ENCODE data around the gene IGFBP2. TPM values are rescaled to one million over a fixed set of nuclear protein-coding genes. Genes with fewer than 3 reads are reported as not detected.

The IGFBP2 gene
- total and polyA plus RNA-seq, 2 of the 4 experiments (the other 2 are of a cell fraction): 33.5 to 236 TPM

- Histone ChIP-seq H3K9me3 (ENCODE audit: control insufficient read depth, insufficient read depth, low read length) (no peaks in the 10 kb centered on the region), H4K20me1 (ENCODE audit: insufficient read depth, low read length) (peaks cover 69% of the 10 kb centered on the region), H3K56ac (ENCODE audit: extremely low read depth, insufficient read depth, low read length) (no peak overlapping the region), H2BK15ac (ENCODE audit: low read depth, low read length) (no peak overlapping the region), H3K14ac (replicated peaks; ENCODE audit: low read depth, low read length) (no peak overlapping the region), H2AK5ac (ENCODE audit: low read depth, low read length) (no peak overlapping the region), H3K36me3 (ENCODE audit: control insufficient read depth, insufficient read depth, low read length) (peaks cover 36% of the 10 kb centered on the region), H3K18ac (ENCODE audit: low read depth, low read length) (no peak overlapping the region), H2AFZ (replicated peaks; ENCODE audit: low read length, poor library complexity) (peak overlapping the region; percentile 49), H2BK120ac (ENCODE audit: low read depth, low read length) (no peak overlapping the region), H3K27ac (ENCODE audit: insufficient read depth, low read length) (no peak overlapping the region), H4K8ac (ENCODE audit: low read depth in 2 of 2, low read length in 2 of 2) (no peak overlapping the region), H2BK20ac (ENCODE audit: low read depth, low read length) (no peak overlapping the region), H3K23ac (ENCODE audit: low read depth, low read length) (no peak overlapping the region), H3K9me1 (ENCODE audit: insufficient read depth, low read length) (0 out of 2 replicates have a peak, but pooled peaks cover 4% of the 10 kb centered on the region), H3K4me3 (ENCODE audit: insufficient read depth, low read depth, low read length) (no peak overlapping the region), H2BK5ac (ENCODE audit: low read depth, low read length, poor library complexity, severe bottlenecking) (no peak overlapping the region), H3K79me1 (ENCODE audit: low read depth in 1 of 2, low read length in 2 of 2) (0 out of 4 replicates have a peak, but pooled peaks cover 0 to 7% of the 10 kb centered on the region in 2 experiments), H3K27me3 (ENCODE audit: control insufficient read depth, insufficient read depth, low read length) (no peaks in the 10 kb centered on the region), H4K91ac (ENCODE audit: insufficient read depth, low read depth, low read length) (no peak overlapping the region), H3K4ac (ENCODE audit: low read depth, low read length) (no peak overlapping the region), H3K4me1 (ENCODE audit: control insufficient read depth, insufficient read depth, low read length) (no peaks in the 10 kb centered on the region), H2AK9ac (replicated peaks; ENCODE audit: low read depth, low read length, poor library complexity) (peak overlapping the region; percentile 71), H4K5ac (ENCODE audit: low read depth, low read length) (no peak overlapping the region), H3K4me2 (ENCODE audit: low read depth, low read length) (no peak overlapping the region), H3K9ac (ENCODE audit: low read depth, low read length) (no peak overlapping the region)
- DNase-seq: no peak
- WGBS, 2 experiments (ENCODE audit: extremely low coverage in 2 of 2, insufficient read length in 1 of 2): no CpG with 5 or more reads among the region's 12 CpGs
- POLR2A ChIA-PET (ENCODE audit: unreplicated experiment): interaction anchor here (0.7 kb wide), 2 partner anchors 376 to 695 kb away, joined by 3 to 4 read pairs; no protein-coding TSS in a partner anchor
- TF ChIP-seq MAFK (IDR thresholded peaks at IDR 0.05; ENCODE audit: low read depth, low read length) (no peak), RCOR1 (IDR thresholded peaks at IDR 0.05; ENCODE audit: insufficient replicate concordance, low read length) (no peak), SMC3 (IDR thresholded peaks at IDR 0.05; ENCODE audit: low read depth, low read length) (no peak), RAD21 (IDR thresholded peaks at IDR 0.05; ENCODE audit: low read length) (no peak), POLR2A (IDR thresholded peaks at IDR 0.05; ENCODE audit: low read depth, low read length) (no peak), MAZ (IDR thresholded peaks at IDR 0.05; ENCODE audit: borderline replicate concordance, low read depth, low read length) (peak; percentile 45; the same call in 1 of the 2 replicates), NFE2L2 (IDR thresholded peaks at IDR 0.05; ENCODE audit: low read depth, low read length) (peak; percentile 57; the same call in 1 of the 2 replicates)
- TF ChIP-seq, protein P1, sequence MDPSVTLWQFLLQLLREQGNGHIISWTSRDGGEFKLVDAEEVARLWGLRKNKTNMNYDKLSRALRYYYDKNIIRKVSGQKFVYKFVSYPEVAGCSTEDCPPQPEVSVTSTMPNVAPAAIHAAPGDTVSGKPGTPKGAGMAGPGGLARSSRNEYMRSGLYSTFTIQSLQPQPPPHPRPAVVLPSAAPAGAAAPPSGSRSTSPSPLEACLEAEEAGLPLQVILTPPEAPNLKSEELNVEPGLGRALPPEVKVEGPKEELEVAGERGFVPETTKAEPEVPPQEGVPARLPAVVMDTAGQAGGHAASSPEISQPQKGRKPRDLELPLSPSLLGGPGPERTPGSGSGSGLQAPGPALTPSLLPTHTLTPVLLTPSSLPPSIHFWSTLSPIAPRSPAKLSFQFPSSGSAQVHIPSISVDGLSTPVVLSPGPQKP (IDR thresholded peaks at IDR 0.05; ENCODE audit: borderline replicate concordance, low read depth, low read length): no peak
- CTCF ChIA-PET: interaction anchor here (0.6 kb wide), 1 partner anchor 851 kb away, joined by 3 read pairs; no protein-coding TSS in a partner anchor
- in situ Hi-C loops (cut with MboI; ENCODE audit: low sequenced_read_pairs) (no loop called here), dilution Hi-C loops (cut with HindIII; ENCODE audit: low sequenced_read_pairs, unreplicated experiment) (loop anchor here (25.0 kb wide), 1 partner anchor 160 kb away; no protein-coding TSS in a partner anchor), intact Hi-C loops (cut with micrococcal nuclease) (no loop called here)
- peak; percentile 3 for ATAC-seq (ENCODE audit: low read depth)
- BruUV-seq (replicated peaks): no TSS peak
Measured at GRCh38 chr2:216671791-216672343, 38.6 kb downstream of the IGFBP2 start.
